H9 (cell line): ENCODE results near the gene PBX4. TPM values are rescaled to one million over a fixed set of nuclear protein-coding genes. Genes with fewer than 3 reads are reported as not detected.

ENCODE experiments used
- DNase-seq: peaks from one replicate; pipeline ENCODE4 v3.0.0-alpha.2; 2017
- H2AFZ ChIP-seq: one replicate; pipeline ENCODE4 v1.6.1; 2013; ENCODE audit warnings: mild to moderate bottlenecking, low read length, control low read depth, moderate library complexity
- H2AK5ac ChIP-seq: 2 replicates; pipeline ENCODE4 v1.6.1; 2013; ENCODE audit warnings: low read length, control low read depth, mixed read lengths; ENCODE audit not compliant: insufficient read length
- H2BK120ac ChIP-seq: one replicate; pipeline ENCODE4 v1.6.1; 2013; ENCODE audit warnings: low read depth, mild to moderate bottlenecking, low read length, control low read depth, inconsistent platforms; ENCODE audit not compliant: poor library complexity, severe bottlenecking
- H2BK12ac ChIP-seq: 2 replicates; pipeline ENCODE4 v1.6.1; 2013; ENCODE audit warnings: low read length, control low read depth, mixed read lengths, low read depth; ENCODE audit not compliant: insufficient read length
- H2BK15ac ChIP-seq: 2 replicates; pipeline ENCODE4 v1.6.1; 2013; ENCODE audit warnings: low read depth, low read length, control low read depth
- H2BK20ac ChIP-seq: one replicate; pipeline ENCODE4 v1.6.1; 2013; ENCODE audit warnings: low read depth, mild to moderate bottlenecking, low read length, control low read depth, inconsistent platforms; ENCODE audit not compliant: poor library complexity, severe bottlenecking
- H2BK5ac ChIP-seq: 2 replicates; pipeline ENCODE4 v1.6.1; 2013; ENCODE audit warnings: low read length, control low read depth, mixed read lengths; ENCODE audit not compliant: insufficient read length
- H3K14ac ChIP-seq: 2 replicates; pipeline ENCODE4 v1.6.1; 2013; ENCODE audit warnings: low read length, control low read depth; ENCODE audit not compliant: insufficient read depth
- H3K18ac ChIP-seq: 2 replicates; pipeline ENCODE4 v1.6.1; 2013; ENCODE audit warnings: low read depth, mild to moderate bottlenecking, mixed read lengths, low read length, control low read depth; ENCODE audit not compliant: insufficient read length
- H3K23ac ChIP-seq: 2 replicates; pipeline ENCODE4 v1.6.1; 2013; ENCODE audit warnings: low read length, control low read depth, mixed read lengths, low read depth; ENCODE audit not compliant: insufficient read length
- H3K23me2 ChIP-seq: 2 replicates; pipeline ENCODE4 v1.6.1; 2013; ENCODE audit warnings: low read depth, mild to moderate bottlenecking, mixed read lengths, low read length, control low read depth; ENCODE audit not compliant: insufficient read length, poor library complexity, severe bottlenecking
- H3K27ac ChIP-seq: 2 replicates; pipeline ENCODE4 v1.5.1; 2013; ENCODE audit warnings: low read length, control low read depth, mixed read lengths, low read depth; ENCODE audit not compliant: insufficient read length
- H3K27me3 ChIP-seq: 2 replicates; pipeline ENCODE4 v1.6.1; 2013; ENCODE audit warnings: low read length, control low read depth, inconsistent platforms; ENCODE audit not compliant: insufficient read depth
- H3K4ac ChIP-seq: 2 replicates; pipeline ENCODE4 v1.6.1; 2013; ENCODE audit warnings: low read depth, mild to moderate bottlenecking, control low read depth, inconsistent platforms, low read length, moderate library complexity
- H3K4me1 ChIP-seq: 2 replicates; pipeline ENCODE4 v1.6.1; 2013; ENCODE audit warnings: low read length, control low read depth, inconsistent platforms; ENCODE audit not compliant: insufficient read depth
- H3K4me2 ChIP-seq: 2 replicates; pipeline ENCODE4 v1.6.1; 2013; ENCODE audit warnings: low read length, control low read depth, mixed read lengths; ENCODE audit not compliant: insufficient read length, insufficient read depth
- H3K56ac ChIP-seq: 2 replicates; pipeline ENCODE4 v1.6.1; 2013; ENCODE audit warnings: low read depth, mild to moderate bottlenecking, mixed read lengths, low read length, control low read depth; ENCODE audit not compliant: insufficient read length
- H3K79me1 ChIP-seq: 2 replicates; pipeline ENCODE4 v1.6.1; 2013; ENCODE audit warnings: low read depth, mild to moderate bottlenecking, moderate library complexity, low read length, control low read depth, inconsistent platforms; ENCODE audit not compliant: insufficient read depth, poor library complexity, severe bottlenecking
- H3K79me2 ChIP-seq: 2 replicates; pipeline ENCODE4 v1.6.1; 2013; ENCODE audit warnings: low read length, control low read depth, inconsistent platforms; ENCODE audit not compliant: insufficient read depth
- H3K9ac ChIP-seq: 2 replicates; pipeline ENCODE4 v1.6.1; 2013; ENCODE audit warnings: low read length, control low read depth, mixed read lengths; ENCODE audit not compliant: insufficient read length; ENCODE audit errors: extremely low read depth
- H3K9me3 ChIP-seq: one replicate; pipeline ENCODE4 v1.6.1; 2013; ENCODE audit warnings: low read depth, low read length, inconsistent platforms; ENCODE audit not compliant: control insufficient read depth
- H3T11ph ChIP-seq: one replicate; pipeline ENCODE4 v1.6.1; 2013; ENCODE audit warnings: mild to moderate bottlenecking, low read length, control low read depth, inconsistent platforms
- H4K20me1 ChIP-seq: one replicate; pipeline ENCODE4 v1.6.1; 2013; ENCODE audit not compliant: control insufficient read depth, insufficient read length, insufficient read depth
- H4K5ac ChIP-seq: 2 replicates; pipeline ENCODE4 v1.6.1; 2013; ENCODE audit warnings: low read depth, mild to moderate bottlenecking, mixed read lengths, low read length, control low read depth; ENCODE audit not compliant: insufficient read length
- H4K8ac ChIP-seq: replicated peaks from 2 replicates; pipeline ENCODE4 v1.6.1; 2013; ENCODE audit warnings: low read length, control low read depth, mixed read lengths, low read depth; ENCODE audit not compliant: insufficient read length
- H4K91ac ChIP-seq: 2 replicates; pipeline ENCODE4 v1.6.1; 2013; ENCODE audit warnings: low read depth, mild to moderate bottlenecking, moderate library complexity, mixed read lengths, low read length, control low read depth; ENCODE audit not compliant: insufficient read length
- H3K27ac Mint-ChIP-seq, 3 experiments: 2 replicates in 2 of 3; 3 replicates in 1 of 3; pipeline ENCODE4 v1.8.0; 2020 to 2021; ENCODE audit warnings: mixed read lengths in 3 of 3, mild to moderate bottlenecking in 1 of 3, moderate library complexity in 1 of 3
- H3K27me3 Mint-ChIP-seq: 2 replicates; pipeline ENCODE4 v1.8.0; 2021; ENCODE audit warnings: low read depth, mild to moderate bottlenecking, moderate library complexity, mixed read lengths
- H3K36me3 Mint-ChIP-seq, 3 experiments: 2 replicates in 2 of 3; 3 replicates in 1 of 3; pipeline ENCODE4 v1.8.0; 2020 to 2021; ENCODE audit warnings: low read depth in 3 of 3, mixed read lengths in 3 of 3; ENCODE audit not compliant: insufficient read depth in 1 of 3
- H3K4me1 Mint-ChIP-seq, 2 experiments: 2 replicates each; pipeline ENCODE4 v1.8.0; 2020; ENCODE audit warnings: mixed read lengths in 2 of 2
- H3K4me3 Mint-ChIP-seq, 2 experiments: 2 replicates in 1 of 2; 3 replicates in 1 of 2; pipeline ENCODE4 v1.8.0; 2020 to 2021; ENCODE audit warnings: mild to moderate bottlenecking in 2 of 2, mixed read lengths in 2 of 2, moderate library complexity in 1 of 2
- H3K9me3 Mint-ChIP-seq, 2 experiments: 2 replicates in 1 of 2; 3 replicates in 1 of 2; pipeline ENCODE4 v1.8.0; 2020; ENCODE audit warnings: mild to moderate bottlenecking in 2 of 2, mixed read lengths in 2 of 2, moderate library complexity in 1 of 2
- CTCF ChIP-seq: fragments of 200-600 bp; sonication (generic); conservative IDR thresholded peaks from 3 replicates; pipeline ENCODE4 v1.8.0; 2021; ENCODE audit warnings: antibody characterized with exemption, mild to moderate bottlenecking
- WGBS: extraction: QIAGEN DNeasy Blood & Tissue Kit; methylation state at CpG from one replicate; pipeline ENCODE4 v1.1.7; 2013; ENCODE audit warnings: missing lambda C conversion rate, low lambda C conversion rate, mixed read lengths; ENCODE audit not compliant: insufficient read length; ENCODE audit errors: extremely low coverage; 5-methylcytosine and 5-hydroxymethylcytosine counted together
- total RNA-seq: library from RNA; stranded (reverse); gene quantifications from 2 replicates; pipeline ENCODE4 v1.2.1, GENCODE V29; 2021

Gene PBX4
- total RNA-seq, 1 experiment from 2014 or later, result 3.3 TPM

- Histone ChIP-seq H2AFZ (no peak overlapping the region), H3K14ac (no peak overlapping the region; the same call in 1 of the 2 replicates), H3K4me2 (no peak overlapping the region), H4K8ac (no peak overlapping the region), H3K9me3 (no peaks in the 10 kb centered on the region), H4K91ac (no peak overlapping the region), H2BK20ac (no peak overlapping the region), H3K27ac (no peak overlapping the region), H3K79me2 (no peaks in the 10 kb centered on the region), H3K56ac (no peak overlapping the region), H3K4me1 (no peaks in the 10 kb centered on the region), H3K18ac (no peak overlapping the region), H2BK120ac (no peak overlapping the region), H3K27me3 (no peaks in the 10 kb centered on the region), H3T11ph (no peak overlapping the region), H3K9ac (no peak overlapping the region), H2BK15ac (no peak overlapping the region), H4K5ac (no peak overlapping the region), H2AK5ac (no peak overlapping the region), H2BK5ac (no peak overlapping the region), H3K79me1 (no peaks in the 10 kb centered on the region), H3K23me2 (no peaks in the 10 kb centered on the region), H3K4ac (no peak overlapping the region), H3K23ac (no peak overlapping the region), H4K20me1 (no peaks in the 10 kb centered on the region), H2BK12ac (no peak overlapping the region)
- Mint-ChIP-seq H3K4me3 (no peak overlapping the region), H3K27ac (no peak overlapping the region), H3K4me1 (peaks cover 0 to 8% of the 10 kb centered on the region in 2 experiments; a peak in 1 of 4 replicates), H3K9me3 (no peaks in the 10 kb centered on the region; a peak in 1 of 5 replicates), H3K36me3 (no peaks in the 10 kb centered on the region; a peak in 1 of 7 replicates), H3K27me3 (peaks cover 3% of the 10 kb centered on the region; the same call in 1 of the 2 replicates)
- no peak for DNase-seq
- no peak for TF ChIP-seq CTCF
- no CpG with 5 or more reads among the region's 15 CpGs for WGBS
Observed at GRCh38 chr19:19547674-19548336, 70.7 kb downstream of the PBX4 start.
